Keratinocyte (primary cell): ENCODE data around the gene GLIPR1. TPM values are rescaled to one million over a fixed set of nuclear protein-coding genes. Genes with fewer than 3 reads are reported as not detected.

Experiments used
- DNase-seq: peaks from one replicate; pipeline ENCODE4 v3.0.0-alpha.2; 2011; ENCODE audit warnings: low read depth, missing footprints, low spot score
- FAIRE-seq: peaks from 2 replicates; lab custom pipeline; 2011; peaks lifted over from hg19 to GRCh38; lab: Jason Lieb, UNC
- H2AFZ ChIP-seq: 2 replicates; pipeline ENCODE4 v1.6.0; 2012; ENCODE audit warnings: low read length, control low read depth, inconsistent platforms; ENCODE audit not compliant: control insufficient read depth
- H3K27ac ChIP-seq: 2 replicates; pipeline ENCODE4 v1.5.1; 2011; ENCODE audit warnings: low read length; ENCODE audit not compliant: control insufficient read depth, insufficient read depth
- H3K27me3 ChIP-seq: 3 replicates; pipeline ENCODE4 v1.6.0; 2011; ENCODE audit warnings: low read length; ENCODE audit not compliant: control insufficient read depth, insufficient read depth; ENCODE audit errors: extremely low read depth
- H3K36me3 ChIP-seq, 2 experiments: 2 replicates in 1 of 2; 3 replicates in 1 of 2; pipeline ENCODE4 v1.5.1; 2011; ENCODE audit warnings: low read length in 2 of 2, mild to moderate bottlenecking in 1 of 2; ENCODE audit not compliant: control insufficient read depth in 2 of 2, insufficient read depth in 2 of 2; ENCODE audit errors: extremely low read depth in 1 of 2
- H3K4me1 ChIP-seq: 3 replicates; pipeline ENCODE4 v1.5.1; 2011; ENCODE audit warnings: low read length; ENCODE audit not compliant: control insufficient read depth, insufficient read depth; ENCODE audit errors: extremely low read depth
- H3K4me2 ChIP-seq: 3 replicates; pipeline ENCODE4 v1.6.0; 2011; ENCODE audit warnings: low read depth, low read length; ENCODE audit not compliant: control insufficient read depth, insufficient read depth; ENCODE audit errors: extremely low read depth
- H3K4me3 ChIP-seq, 3 experiments: fragments of 200-600 bp in 1 of 3; sonication (generic) in 1 of 3; 2 replicates in 2 of 3; 3 replicates in 1 of 3; pipeline ENCODE4 v1.5.1; 2011 to 2016; ENCODE audit warnings: low read length in 3 of 3, mild to moderate bottlenecking in 3 of 3, control low read depth in 2 of 3, inconsistent platforms in 1 of 3, low read depth in 1 of 3, mixed read lengths in 1 of 3, mixed run types in 1 of 3, moderate library complexity in 1 of 3; ENCODE audit not compliant: control insufficient read depth in 2 of 3, insufficient read depth in 2 of 3; ENCODE audit errors: extremely low read depth in 1 of 3
- H3K79me2 ChIP-seq: 2 replicates; pipeline ENCODE4 v1.6.0; 2012; ENCODE audit warnings: low read length; ENCODE audit not compliant: control insufficient read depth, insufficient read depth
- H3K9ac ChIP-seq: 3 replicates; pipeline ENCODE4 v1.6.0; 2011; ENCODE audit warnings: low read length; ENCODE audit not compliant: control insufficient read depth, insufficient read depth; ENCODE audit errors: extremely low read depth
- H3K9me1 ChIP-seq: 3 replicates; pipeline ENCODE4 v1.6.0; 2011; ENCODE audit warnings: low read length; ENCODE audit not compliant: control insufficient read depth, insufficient read depth; ENCODE audit errors: extremely low read depth
- H3K9me3 ChIP-seq: 2 replicates; pipeline ENCODE4 v1.5.1; 2012; ENCODE audit warnings: low read depth, low read length; ENCODE audit not compliant: control insufficient read depth
- H4K20me1 ChIP-seq: 3 replicates; pipeline ENCODE4 v1.6.0; 2011; ENCODE audit warnings: low read length; ENCODE audit not compliant: control insufficient read depth, insufficient read depth; ENCODE audit errors: extremely low read depth
- CTCF ChIP-seq, 3 experiments: IDR thresholded peaks in 1 of 3; conservative IDR thresholded peaks in 1 of 3; optimal IDR thresholded peaks in 1 of 3; 2 replicates in 2 of 3; 3 replicates in 1 of 3; pipeline versions ENCODE3 to v1.5.1; 2011; ENCODE audit warnings: low read length in 3 of 3, mild to moderate bottlenecking in 3 of 3, moderate library complexity in 2 of 3, control low read depth in 1 of 3, inconsistent platforms in 1 of 3; ENCODE audit not compliant: insufficient read depth in 2 of 3; ENCODE audit errors: extremely low read depth in 1 of 3
- EZH2 ChIP-seq: IDR thresholded peaks from one replicate; pipeline ENCODE4 v1.6.1; 2012; ENCODE audit warnings: inconsistent platforms, mild to moderate bottlenecking, low read length, moderate library complexity
- dilution Hi-C: fragments of 300-500 bp; cut with MboI; formaldehyde crosslinking; loops from one replicate; pipeline ENCODE4 v1.7.0; 2020; ENCODE audit warnings: low sequenced_read_pairs; ENCODE audit not compliant: extremely low pct_ligation_motif_present
- polyA plus RNA-seq, 5 experiments: library from polyadenylated mRNA; depleted of rRNA in 3 of 5; stranded (reverse) in 3 of 5; stranded (forward) in 1 of 5; unstranded in 1 of 5; fragments of >200 nt; gene quantifications; 1 replicate in 1 of 5; 2 replicates in 3 of 5; 3 replicates in 1 of 5; pipeline versions ENCODE4 v1.2.1 to v1.2.3, GENCODE V29; 2011 to 2012; ENCODE audit warnings: missing spikeins in 2 of 5, low read depth in 1 of 5, low replicate concordance in 1 of 5

The GLIPR1 gene
- polyA plus RNA-seq, 1 donor (not counting 4 experiments of a cell fraction or from before 2014, with no cell fraction given) = 10.2 TPM

GRCh38 chr12:75474116-75474515 lies 6.4 kb upstream of the GLIPR1 start:
- Histone ChIP-seq H4K20me1 (no peaks in the 10 kb centered on the region), H3K27ac (no peak overlapping the region), H3K79me2 (no peaks in the 10 kb centered on the region), H3K4me3 (no peak overlapping the region), H3K36me3 (no peaks in the 10 kb centered on the region), H3K27me3 (no peaks in the 10 kb centered on the region), H3K9ac (no peak overlapping the region), H3K9me3 (no peaks in the 10 kb centered on the region), H3K4me2 (peak overlapping the region; percentile 3), H3K4me1 (peaks cover 7% of the 10 kb centered on the region), H2AFZ (no peak overlapping the region), H3K9me1 (no peaks in the 10 kb centered on the region)
- FAIRE-seq = peak; percentile 84
- dilution Hi-C loops = no loop called here
- TF ChIP-seq CTCF (optimal IDR thresholded peaks at IDR 0.05 in 1 of 3, IDR thresholded peaks at IDR 0.05 in 1 of 3, conservative IDR thresholded peaks at IDR 0.05 in 1 of 3; ENCODE audit: extremely low read depth in 1 of 3, insufficient read depth in 2 of 3, low read length in 3 of 3) (no peak), EZH2 (no peak)
- no peak for DNase-seq

DNA sequence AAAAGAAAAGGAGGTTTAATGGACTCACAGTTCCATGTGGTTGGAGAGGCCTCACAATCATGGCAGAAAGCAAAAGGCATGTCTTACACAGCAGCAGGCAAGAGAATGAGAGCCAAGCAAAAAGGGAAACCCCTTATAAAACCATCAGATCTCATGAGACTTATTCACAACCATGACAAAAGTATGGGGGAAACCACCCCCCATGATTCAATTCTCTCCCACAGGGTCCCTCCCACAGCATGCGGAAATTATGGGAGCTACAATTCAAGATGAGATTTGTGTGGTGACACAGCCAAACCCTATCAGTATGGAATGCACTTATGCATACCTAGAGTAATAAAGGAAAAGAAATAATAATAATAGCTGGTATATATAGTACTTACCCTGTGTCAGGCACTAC lies 4.5 kb upstream of the GLIPR1 start:
- Histone ChIP-seq H2AFZ (no peak overlapping the region), H3K9me3 (no peaks in the 10 kb centered on the region), H3K4me2 (no peak overlapping the region), H3K36me3 (no peaks in the 10 kb centered on the region), H3K27ac (no peak overlapping the region), H3K4me3 (no peak overlapping the region), H4K20me1 (no peaks in the 10 kb centered on the region), H3K4me1 (peaks cover 14% of the 10 kb centered on the region), H3K27me3 (no peaks in the 10 kb centered on the region), H3K9ac (no peak overlapping the region), H3K79me2 (no peaks in the 10 kb centered on the region), H3K9me1 (no peaks in the 10 kb centered on the region)
- FAIRE-seq (no peak), DNase-seq (no peak)
- dilution Hi-C loops = no loop called here
- TF ChIP-seq CTCF (optimal IDR thresholded peaks at IDR 0.05 in 1 of 3, IDR thresholded peaks at IDR 0.05 in 1 of 3, conservative IDR thresholded peaks at IDR 0.05 in 1 of 3; ENCODE audit: extremely low read depth in 1 of 3, insufficient read depth in 2 of 3, low read length in 3 of 3) (no peak), EZH2 (no peak)
